Loucy (cell line): ENCODE data around the gene TMEM163.

ENCODE experiments used
- H2AFZ ChIP-seq: fragments of 200-600 bp; sonication (generic); 2 replicates; pipeline ENCODE4 v1.6.0; 2016; ENCODE audit warnings: antibody characterized with exemption, mild to moderate bottlenecking, low read length, moderate library complexity
- H3F3A ChIP-seq: fragments of 200-600 bp; 2 replicates; pipeline ENCODE4 v1.6.0; 2016; ENCODE audit warnings: antibody characterized with exemption, low read depth, mild to moderate bottlenecking
- H3K27me3 ChIP-seq: fragments of 200-600 bp; sonication (generic); 2 replicates; pipeline ENCODE4 v1.6.1; 2014; ENCODE audit warnings: low read length, mild to moderate bottlenecking; ENCODE audit not compliant: insufficient read depth, poor library complexity, severe bottlenecking
- H3K36me3 ChIP-seq: fragments of 200-600 bp; sonication (generic); 2 replicates; pipeline ENCODE4 v1.6.1; 2016; ENCODE audit warnings: low read length; ENCODE audit not compliant: insufficient read depth
- H3K4me1 ChIP-seq: fragments of 200-600 bp; sonication (generic); 2 replicates; pipeline ENCODE4 v1.5.1; 2014; ENCODE audit warnings: low read length, mild to moderate bottlenecking; ENCODE audit not compliant: insufficient read depth, poor library complexity, severe bottlenecking
- H3K4me2 ChIP-seq: fragments of 200-600 bp; sonication (generic); 2 replicates; pipeline ENCODE4 v1.6.0; 2014; ENCODE audit warnings: antibody characterized with exemption, low read length, low read depth, mild to moderate bottlenecking; ENCODE audit not compliant: poor library complexity, severe bottlenecking
- H3K4me3 ChIP-seq: fragments of 200-600 bp; sonication (generic); 2 replicates; pipeline ENCODE4 v1.5.1; 2014; ENCODE audit warnings: low read length, mild to moderate bottlenecking, mixed read lengths; ENCODE audit not compliant: poor library complexity, severe bottlenecking
- H3K79me2 ChIP-seq: fragments of 200-600 bp; sonication (generic); 2 replicates; pipeline ENCODE4 v1.6.1; 2014; ENCODE audit warnings: low read length; ENCODE audit not compliant: insufficient read depth
- H3K9ac ChIP-seq: fragments of 200-600 bp; sonication (generic); 2 replicates; pipeline ENCODE4 v1.6.0; 2014; ENCODE audit warnings: mild to moderate bottlenecking, low read depth, low read length, moderate library complexity; ENCODE audit not compliant: poor library complexity, severe bottlenecking
- H3K9me2 ChIP-seq: fragments of 200-600 bp; sonication (generic); replicated peaks from 2 replicates; pipeline ENCODE4 v1.6.1; 2016; ENCODE audit warnings: low read depth, low read length, mixed read lengths
- H3K9me3 ChIP-seq: fragments of 200-600 bp; sonication (generic); 2 replicates; pipeline ENCODE4 v1.6.1; 2014; ENCODE audit warnings: mild to moderate bottlenecking, antibody characterized with exemption, low read length, low read depth; ENCODE audit not compliant: insufficient read depth
- H4K20me1 ChIP-seq: fragments of 200-600 bp; sonication (generic); 2 replicates; pipeline ENCODE4 v1.6.0; 2014; ENCODE audit warnings: antibody characterized with exemption, low read length, mild to moderate bottlenecking; ENCODE audit not compliant: insufficient read depth, poor library complexity, severe bottlenecking
- CTCF ChIP-seq: fragments of 200-600 bp; sonication (generic); conservative IDR thresholded peaks from 2 replicates; pipeline ENCODE4 v1.5.1; 2014; ENCODE audit warnings: mild to moderate bottlenecking, antibody characterized with exemption, low read length
- EZH2phosphoT487 ChIP-seq: fragments of 200-600 bp; IDR thresholded peaks from 2 replicates; pipeline ENCODE4 v1.6.1; 2018; ENCODE audit warnings: antibody characterized with exemption, mild to moderate bottlenecking, moderate library complexity, borderline replicate concordance

Gene TMEM163

GRCh38 chr2:134636714-134637113 is 82.1 kb downstream of the TMEM163 start:
- Histone ChIP-seq H3K4me3 (no peak overlapping the region), H3K9me2 (no peaks in the 10 kb centered on the region), H3K27me3 (no peaks in the 10 kb centered on the region), H3K9ac (no peak overlapping the region), H2AFZ (no peak overlapping the region), H3K9me3 (no peaks in the 10 kb centered on the region), H3K79me2 (no peaks in the 10 kb centered on the region), H3K4me1 (no peaks in the 10 kb centered on the region), H3K36me3 (no peaks in the 10 kb centered on the region), H3K4me2 (no peak overlapping the region), H3F3A (no peaks in the 10 kb centered on the region), H4K20me1 (no peaks in the 10 kb centered on the region)
- TF ChIP-seq EZH2phosphoT487, result no peak
- no peak for TF ChIP-seq CTCF

GRCh38 chr2:134634054-134634753 is 84.6 kb downstream of the TMEM163 start:
- Histone ChIP-seq H3K27me3 (no peaks in the 10 kb centered on the region), H4K20me1 (no peaks in the 10 kb centered on the region), H3K4me2 (no peak overlapping the region), H3K4me1 (no peaks in the 10 kb centered on the region), H3K9ac (no peak overlapping the region), H3K79me2 (no peaks in the 10 kb centered on the region), H3K9me3 (no peaks in the 10 kb centered on the region), H3K4me3 (no peak overlapping the region), H3F3A (no peaks in the 10 kb centered on the region), H2AFZ (no peak overlapping the region), H3K36me3 (no peaks in the 10 kb centered on the region), H3K9me2 (no peaks in the 10 kb centered on the region)
- TF ChIP-seq CTCF (no peak), EZH2phosphoT487 (no peak)

- H3K4me2 ChIP-seq, result no peak overlapping the region
- H3K27me3 ChIP-seq, result no peaks in the 10 kb centered on the region
- no peaks in the 10 kb centered on the region for H3F3A ChIP-seq
- H3K79me2 ChIP-seq, result no peaks in the 10 kb centered on the region
- no peaks in the 10 kb centered on the region for H3K9me2 ChIP-seq
- no peak for TF ChIP-seq CTCF
- TF ChIP-seq EZH2phosphoT487, result no peak
- no peaks in the 10 kb centered on the region for H3K4me1 ChIP-seq
- H3K9ac ChIP-seq, result no peak overlapping the region
- no peaks in the 10 kb centered on the region for H3K9me3 ChIP-seq
- H2AFZ ChIP-seq, result no peak overlapping the region
- no peaks in the 10 kb centered on the region for H3K36me3 ChIP-seq
- H3K4me3 ChIP-seq, result no peak overlapping the region
- H4K20me1 ChIP-seq, result no peaks in the 10 kb centered on the region
Observed at GRCh38 chr2:134630504-134631159, 88.2 kb downstream of the TMEM163 start.
